Ovary (tissue), 9 donors: ENCODE measurements around the gene GDF7. TPM values are rescaled to one million over a fixed set of nuclear protein-coding genes. Genes with fewer than 3 reads are reported as not detected.

Experiments used
- DNase-seq, 5 donors: peaks; one replicate each; pipeline ENCODE4 v3.0.0-alpha.2; 2019 to 2020
- H3K27ac ChIP-seq, 2 donors: fragments of 200-600 bp; one replicate each; pipeline versions ENCODE4 v1.5.1 to v1.8.0; 2019 to 2022
- H3K27me3 ChIP-seq: fragments of 200-600 bp; one replicate; pipeline ENCODE4 v1.8.0; 2022
- H3K36me3 ChIP-seq: fragments of 200-600 bp; sonication (generic); one replicate; pipeline ENCODE4 v1.5.1; 2019
- H3K4me1 ChIP-seq: one replicate; pipeline ENCODE4 v1.8.1; 2013; ENCODE audit warnings: mild to moderate bottlenecking, moderate library complexity; ENCODE audit not compliant: insufficient read depth
- H3K4me3 ChIP-seq: fragments of 200-600 bp; sonication (generic); one replicate; pipeline ENCODE4 v1.5.1; 2017
- H3K9me3 ChIP-seq, 2 donors: fragments of 200-600 bp in 1 of 2; sonication (generic) in 1 of 2; one replicate each; pipeline versions ENCODE4 v1.5.1 to v1.8.1; 2013 to 2019; ENCODE audit warnings: mild to moderate bottlenecking in 1 of 2, moderate library complexity in 1 of 2
- EP300 ChIP-seq: sonication (generic); formaldehyde crosslinking; IDR thresholded peaks from one replicate; pipeline ENCODE4 v1.6.1; 2017; ENCODE audit warnings: antibody characterized with exemption
- POLR2A ChIP-seq: fragments of 450-650 bp; IDR thresholded peaks from one replicate; pipeline ENCODE4 v1.6.1; 2017; ENCODE audit warnings: antibody characterized with exemption, mild to moderate bottlenecking, moderate library complexity
- WGBS, 3 donors: extraction: QIAGEN DNeasy Blood & Tissue Kit in 1 of 3; methylation state at CpG; one replicate each; pipeline versions ENCODE4 v1.1.5 to v1.1.7; 2013 to 2017; 5-methylcytosine and 5-hydroxymethylcytosine counted together
- intact Hi-C, 4 donors: fragments of 100-400 bp; cut with DNase I; formaldehyde crosslinking; loops; one replicate each; pipeline versions ENCODE4 v1.11.0 to v1.15.1; 2022 to 2023
- polyA plus RNA-seq, 2 donors: library from polyadenylated mRNA; stranded (reverse); fragments of 200-250 nt in 1 of 2; fragments of 350-450 nt in 1 of 2; fragmentation: Illumina TruSeq in 1 of 2; extraction: RNeasy Lipid Tissue Mini Kit (QIAGEN cat#74804) in 1 of 2; gene quantifications; one replicate each; pipeline ENCODE4 v1.2.3, GENCODE V29; 2013 to 2014
- total RNA-seq, 7 donors: library from RNA; depleted of rRNA in 2 of 7; stranded (reverse); fragments of >200 nt in 2 of 7; fragmentation: NEBNext Ultra II Directional in 3 of 7; extraction: Animal tissue kit (Norgen Biotek cat#: 25700) in 3 of 7; gene quantifications; one replicate each; pipeline versions ENCODE4 v1.1.0 to v1.2.4, GENCODE V29; 2016 to 2023
- TF ChIP-seq, protein P1 (sequence below), 3 donors: fragments of 450-650 bp in 2 of 3; fragments of 200-600 bp in 1 of 3; IDR thresholded peaks; one replicate each; pipeline versions ENCODE4 v1.5.1 to v1.8.0; 2016 to 2022; ENCODE audit warnings: antibody characterized with exemption in 3 of 3, mild to moderate bottlenecking in 1 of 3
- donor health status: DM: no; HTN: no; CAD: no; lungs with moderate emphysema.
- donor health status: DM: no; HTN: no; CAD: no.
- donor health status: Bipolar disorder and iron deficiency.
- donor health status: DM: yes; HTN: yes; CAD: no.
- donor health status: DM: no; HTN: no; CAD: no.
- donor health status: DM: yes; HTN: yes; CAD: no.

GDF7 gene
- total and polyA plus RNA-seq, 9 donors: 0.11 to 1.7 (median 0.48) TPM

DNA sequence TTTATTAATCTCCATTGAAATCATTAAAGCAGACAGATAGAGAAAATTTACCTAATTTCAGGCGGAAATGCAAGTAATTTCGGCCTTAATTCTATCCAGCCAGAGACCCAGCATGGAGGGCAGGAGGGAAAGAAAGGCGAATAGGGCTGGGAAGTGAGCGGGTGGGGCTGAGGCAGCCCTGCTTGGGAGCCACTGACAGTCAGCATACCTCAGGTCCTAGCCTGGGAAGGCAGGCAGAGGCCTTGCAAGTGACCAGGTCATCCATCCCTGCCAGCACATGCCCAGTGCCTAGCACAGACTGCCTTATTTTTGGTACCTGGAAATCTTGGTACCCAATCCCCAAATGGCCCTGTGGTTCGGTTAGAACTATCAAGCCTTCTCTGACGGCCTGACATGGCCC lies 1.5 kb downstream of the GDF7 start:
- WGBS, 3 donors: 91 to 95% (median 94%) methylated on average over 6 of the region's 6 CpGs
- Histone ChIP-seq H3K27me3 (peaks cover 5% of the 10 kb centered on the region), H3K4me3 (no peak overlapping the region), H3K36me3 (no peaks in the 10 kb centered on the region), H3K27ac (no peak overlapping the region), H3K9me3 (no peaks in the 10 kb centered on the region), H3K4me1 (peaks cover 8% of the 10 kb centered on the region)
- no peak for DNase-seq
- TF ChIP-seq, protein P1, sequence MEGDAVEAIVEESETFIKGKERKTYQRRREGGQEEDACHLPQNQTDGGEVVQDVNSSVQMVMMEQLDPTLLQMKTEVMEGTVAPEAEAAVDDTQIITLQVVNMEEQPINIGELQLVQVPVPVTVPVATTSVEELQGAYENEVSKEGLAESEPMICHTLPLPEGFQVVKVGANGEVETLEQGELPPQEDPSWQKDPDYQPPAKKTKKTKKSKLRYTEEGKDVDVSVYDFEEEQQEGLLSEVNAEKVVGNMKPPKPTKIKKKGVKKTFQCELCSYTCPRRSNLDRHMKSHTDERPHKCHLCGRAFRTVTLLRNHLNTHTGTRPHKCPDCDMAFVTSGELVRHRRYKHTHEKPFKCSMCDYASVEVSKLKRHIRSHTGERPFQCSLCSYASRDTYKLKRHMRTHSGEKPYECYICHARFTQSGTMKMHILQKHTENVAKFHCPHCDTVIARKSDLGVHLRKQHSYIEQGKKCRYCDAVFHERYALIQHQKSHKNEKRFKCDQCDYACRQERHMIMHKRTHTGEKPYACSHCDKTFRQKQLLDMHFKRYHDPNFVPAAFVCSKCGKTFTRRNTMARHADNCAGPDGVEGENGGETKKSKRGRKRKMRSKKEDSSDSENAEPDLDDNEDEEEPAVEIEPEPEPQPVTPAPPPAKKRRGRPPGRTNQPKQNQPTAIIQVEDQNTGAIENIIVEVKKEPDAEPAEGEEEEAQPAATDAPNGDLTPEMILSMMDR (IDR thresholded peaks at IDR 0.05): no peak
- TF ChIP-seq POLR2A (no peak), EP300 (no peak)
- intact Hi-C loops: loop anchor here in 1 of 4 donors (5.0 kb wide), 1 partner anchor 294 kb away; no protein-coding TSS in a partner anchor

DNA sequence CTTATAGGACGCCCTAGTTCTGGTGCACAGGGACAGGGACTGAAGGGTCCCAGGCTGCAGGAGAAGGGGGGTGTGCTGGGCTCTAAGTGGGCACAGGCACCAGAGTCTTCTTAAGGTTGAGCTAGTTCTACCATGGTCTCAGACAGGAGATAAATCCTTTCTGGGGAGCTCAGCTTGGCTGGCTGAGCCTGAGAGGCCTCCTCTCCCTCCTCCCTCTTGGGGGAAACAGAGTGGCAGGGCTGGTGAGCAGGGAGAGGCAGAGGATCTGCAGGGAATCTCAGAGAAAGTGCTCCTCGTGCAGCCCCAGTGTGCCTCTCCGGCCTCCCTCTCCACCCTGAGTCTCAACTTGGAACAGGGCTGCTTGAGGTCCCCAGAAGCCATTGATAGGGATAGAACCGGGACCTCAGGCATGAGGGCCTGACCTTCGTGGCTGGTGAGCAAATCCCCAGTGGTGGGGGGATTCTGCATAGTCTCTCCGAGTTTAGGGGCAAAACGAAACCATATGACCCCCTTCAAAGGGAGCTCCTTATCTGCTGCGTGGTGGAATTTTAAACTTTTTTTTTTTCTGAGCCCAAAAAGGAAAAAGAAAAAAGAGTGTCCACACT lies 2.0 kb downstream of the GDF7 start:
- TF ChIP-seq EP300 (no peak), POLR2A (no peak)
- TF ChIP-seq, protein P1 (IDR thresholded peaks at IDR 0.05): no peak
- peaks cover 8% of the 10 kb centered on the region for H3K4me1 ChIP-seq
- intact Hi-C loops: loop anchor here in 1 of 4 donors (5.0 kb wide), 1 partner anchor 293 kb away; no protein-coding TSS in a partner anchor
- 60 to 72% (median 64%) methylated on average over 7 to 8 of the region's 8 CpGs for WGBS, 3 donors
- no peaks in the 10 kb centered on the region for H3K9me3 ChIP-seq
- DNase-seq: no peak
- H3K36me3 ChIP-seq: no peaks in the 10 kb centered on the region
- no peak overlapping the region for H3K4me3 ChIP-seq
- peaks cover 5% of the 10 kb centered on the region for H3K27me3 ChIP-seq
- H3K27ac ChIP-seq: no peak overlapping the region

DNA sequence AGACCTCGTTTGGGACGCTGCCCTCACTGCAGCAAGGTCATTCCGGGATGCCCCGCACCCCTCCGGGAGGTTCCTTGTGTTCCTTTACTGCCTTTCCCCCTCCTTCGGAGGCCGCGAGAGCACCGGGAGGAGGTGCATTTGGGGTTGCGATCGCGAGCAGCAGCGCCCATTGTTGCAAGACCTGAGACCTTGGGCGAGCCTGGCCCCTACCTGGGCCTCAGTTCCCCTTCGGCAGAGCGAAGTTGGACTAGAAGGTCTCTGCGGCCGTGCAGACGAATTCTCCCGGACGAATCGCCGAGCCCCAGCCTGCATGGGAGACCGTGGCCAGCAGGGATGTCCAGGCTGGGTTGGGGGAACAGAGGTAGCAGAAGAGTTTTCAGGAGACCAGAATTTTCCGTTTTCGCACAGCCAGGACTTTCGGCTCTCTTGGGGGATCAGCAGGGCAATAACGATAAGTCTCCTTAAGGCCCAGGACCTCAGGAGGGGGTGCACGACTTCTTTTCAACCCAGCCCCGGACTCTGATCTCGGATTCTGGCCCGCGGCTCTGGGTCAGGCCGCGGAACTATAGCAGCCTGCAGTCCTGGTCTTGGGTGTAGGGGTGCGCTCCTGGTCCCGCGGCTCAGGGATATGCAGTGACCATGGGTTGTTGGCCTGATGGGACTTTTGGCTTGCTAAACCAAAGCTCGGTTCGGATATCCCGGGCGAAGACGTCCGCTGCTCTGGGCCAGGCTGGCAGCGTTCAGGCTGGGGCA lies 2.8 kb downstream of the GDF7 start:
- 50 to 62% (median 56%) methylated on average over 45 of the region's 45 CpGs for WGBS, 3 donors
- intact Hi-C loops: loop anchor here in 1 of 4 donors (5.0 kb wide), 1 partner anchor 293 kb away; no protein-coding TSS in a partner anchor
- TF ChIP-seq EP300: no peak
- TF ChIP-seq, protein P1 (IDR thresholded peaks at IDR 0.05): no peak
- TF ChIP-seq POLR2A: no peak
- Histone ChIP-seq H3K4me1 (peaks cover 8% of the 10 kb centered on the region), H3K27me3 (peaks cover 5% of the 10 kb centered on the region), H3K36me3 (no peaks in the 10 kb centered on the region), H3K27ac (no peak overlapping the region), H3K9me3 (no peaks in the 10 kb centered on the region), H3K4me3 (no peak overlapping the region)
- DNase-seq: peak in 1 of 5 donors; percentile 32

DNA sequence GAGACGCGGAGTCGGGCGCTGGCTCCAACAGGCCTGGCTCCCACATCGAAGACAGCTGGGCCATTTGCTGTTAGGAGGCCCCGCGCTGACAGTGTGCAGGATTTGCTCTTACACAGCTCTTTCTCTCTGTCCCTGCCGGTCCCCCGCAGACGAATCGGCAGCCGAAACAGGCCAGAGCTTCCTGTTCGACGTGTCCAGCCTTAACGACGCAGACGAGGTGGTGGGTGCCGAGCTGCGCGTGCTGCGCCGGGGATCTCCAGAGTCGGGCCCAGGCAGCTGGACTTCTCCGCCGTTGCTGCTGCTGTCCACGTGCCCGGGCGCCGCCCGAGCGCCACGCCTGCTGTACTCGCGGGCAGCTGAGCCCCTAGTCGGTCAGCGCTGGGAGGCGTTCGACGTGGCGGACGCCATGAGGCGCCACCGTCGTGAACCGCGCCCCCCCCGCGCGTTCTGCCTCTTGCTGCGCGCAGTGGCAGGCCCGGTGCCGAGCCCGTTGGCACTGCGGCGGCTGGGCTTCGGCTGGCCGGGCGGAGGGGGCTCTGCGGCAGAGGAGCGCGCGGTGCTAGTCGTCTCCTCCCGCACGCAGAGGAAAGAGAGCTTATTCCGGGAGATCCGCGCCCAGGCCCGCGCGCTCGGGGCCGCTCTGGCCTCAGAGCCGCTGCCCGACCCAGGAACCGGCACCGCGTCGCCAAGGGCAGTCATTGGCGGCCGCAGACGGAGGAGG lies 3.5 kb downstream of the GDF7 start:
- Histone ChIP-seq H3K27ac (no peak overlapping the region), H3K27me3 (peaks cover 5% of the 10 kb centered on the region), H3K9me3 (no peaks in the 10 kb centered on the region), H3K36me3 (no peaks in the 10 kb centered on the region), H3K4me3 (no peak overlapping the region), H3K4me1 (peaks cover 8% of the 10 kb centered on the region)
- intact Hi-C loops: no loop called here
- 16 to 47% (median 28%) methylated on average over 77 to 83 of the region's 83 CpGs for WGBS, 3 donors
- TF ChIP-seq, protein P1 (IDR thresholded peaks at IDR 0.05): no peak
- no peak for TF ChIP-seq POLR2A
- DNase-seq: no peak
